Urinary bladder (tissue), 4 donors: ENCODE data around the gene ATP2B3. TPM values are rescaled to one million over a fixed set of nuclear protein-coding genes. Genes with fewer than 3 reads are reported as not detected.

ENCODE experiments used
- DNase-seq: peaks from one replicate; pipeline ENCODE4 v3.0.0-alpha.2; 2015; ENCODE audit errors: extremely low spot score
- H3K27ac ChIP-seq: one replicate; pipeline ENCODE4 v1.5.1; 2013; ENCODE audit warnings: low read depth, mild to moderate bottlenecking, moderate library complexity
- H3K36me3 ChIP-seq: one replicate; pipeline ENCODE4 v1.6.1; 2013; ENCODE audit warnings: mild to moderate bottlenecking, moderate library complexity; ENCODE audit not compliant: insufficient read depth
- H3K4me1 ChIP-seq: one replicate; pipeline ENCODE4 v1.6.1; 2013; ENCODE audit warnings: mild to moderate bottlenecking, moderate library complexity; ENCODE audit not compliant: insufficient read depth
- H3K4me3 ChIP-seq: one replicate; pipeline ENCODE4 v1.5.1; 2013; ENCODE audit warnings: low read depth, low read length
- WGBS: extraction: QIAGEN DNeasy Blood & Tissue Kit; methylation state at CpG from one replicate; pipeline ENCODE4 v1.1.7; 2013; 5-methylcytosine and 5-hydroxymethylcytosine counted together
- polyA plus RNA-seq: library from polyadenylated mRNA; stranded (reverse); fragments of 200-250 nt; gene quantifications from one replicate; pipeline ENCODE4 v1.2.3, GENCODE V29; 2013
- total RNA-seq: library from RNA; depleted of rRNA; stranded (reverse); fragments of >200 nt; gene quantifications from one replicate; pipeline ENCODE4 v1.2.3, GENCODE V29; 2014
- donor health status: healthy with polysubstance abuse.
- donor health status: healthy.

Gene ATP2B3
- total and polyA plus RNA-seq, 2 donors: 0.10 to 0.69 TPM

DNA sequence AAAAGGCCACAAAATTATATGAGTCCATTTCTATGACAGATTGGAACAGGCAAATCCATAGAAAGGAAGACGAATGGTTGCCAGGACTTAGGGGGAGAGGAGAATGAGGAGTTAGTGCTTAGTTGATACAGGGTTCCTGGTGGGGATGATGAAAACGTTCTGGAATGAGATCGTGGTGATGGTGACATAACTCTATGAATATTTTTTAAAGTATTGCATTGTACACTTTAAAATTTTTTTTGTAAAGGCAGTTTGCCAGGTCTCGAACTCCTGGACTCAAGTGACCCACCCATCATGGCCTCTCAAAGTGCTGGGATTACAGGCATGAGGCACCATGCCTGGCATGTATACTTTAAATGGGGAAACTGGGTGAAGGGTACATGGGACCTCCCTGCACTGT lies 91.4 kb downstream of the ATP2B3 start:
- no peaks in the 10 kb centered on the region for H3K4me1 ChIP-seq
- no peak overlapping the region for H3K4me3 ChIP-seq
- no peaks in the 10 kb centered on the region for H3K36me3 ChIP-seq
- H3K27ac ChIP-seq: no peak overlapping the region
- no peak for DNase-seq
- WGBS: 56% methylated on average over 4 of the region's 4 CpGs

DNA sequence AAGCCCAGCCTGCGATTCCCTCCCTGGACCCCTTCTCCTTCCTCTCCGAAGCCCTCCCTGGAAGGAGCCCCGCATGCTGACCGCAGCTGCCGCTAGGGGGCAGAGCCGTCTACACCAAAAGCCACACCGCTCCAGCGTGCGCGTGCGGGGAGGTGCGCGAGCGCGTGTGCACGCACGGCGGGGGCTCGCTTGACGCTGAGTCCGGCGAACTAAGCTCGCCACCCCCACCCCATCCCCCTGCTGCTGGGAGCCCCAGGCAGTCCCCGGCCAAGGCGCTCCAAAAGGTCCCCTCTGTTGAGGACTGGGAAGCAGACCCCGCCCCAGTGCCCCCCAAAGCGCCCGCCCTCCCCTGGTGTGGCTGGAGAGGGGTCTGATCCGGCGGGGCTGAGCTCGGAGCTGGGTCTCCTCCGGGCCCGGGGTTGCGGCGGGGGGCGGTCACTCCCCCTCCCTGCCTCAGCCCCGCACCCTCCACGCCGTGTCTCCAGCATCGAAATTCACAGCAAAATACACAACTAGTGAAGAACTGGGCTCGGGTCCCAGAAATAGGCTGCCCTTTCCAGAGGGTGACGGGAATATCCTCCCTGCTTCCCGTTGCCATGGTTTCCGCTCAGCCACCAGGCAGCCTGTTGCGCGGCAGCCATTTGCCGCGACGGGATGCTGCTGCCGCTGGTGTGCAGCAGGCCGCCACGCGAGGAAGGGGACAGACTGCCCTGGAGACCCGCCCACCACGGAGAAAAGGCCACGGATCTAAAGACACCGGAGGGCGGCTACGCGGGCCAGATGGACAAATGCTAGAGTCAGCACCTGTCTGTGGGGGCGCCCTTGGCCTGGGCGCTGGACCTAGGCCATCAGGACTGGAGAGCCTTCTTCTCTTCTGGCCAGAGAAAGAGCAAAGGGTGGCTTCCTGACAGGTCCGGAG lies 92.7 kb downstream of the ATP2B3 start:
- H3K36me3 ChIP-seq: no peaks in the 10 kb centered on the region
- peak overlapping the region; percentile 42 for H3K4me3 ChIP-seq
- DNase-seq: peak; percentile 50
- no peak overlapping the region for H3K27ac ChIP-seq
- WGBS: 2% methylated on average over 63 of the region's 63 CpGs
- H3K4me1 ChIP-seq: no peaks in the 10 kb centered on the region

DNA sequence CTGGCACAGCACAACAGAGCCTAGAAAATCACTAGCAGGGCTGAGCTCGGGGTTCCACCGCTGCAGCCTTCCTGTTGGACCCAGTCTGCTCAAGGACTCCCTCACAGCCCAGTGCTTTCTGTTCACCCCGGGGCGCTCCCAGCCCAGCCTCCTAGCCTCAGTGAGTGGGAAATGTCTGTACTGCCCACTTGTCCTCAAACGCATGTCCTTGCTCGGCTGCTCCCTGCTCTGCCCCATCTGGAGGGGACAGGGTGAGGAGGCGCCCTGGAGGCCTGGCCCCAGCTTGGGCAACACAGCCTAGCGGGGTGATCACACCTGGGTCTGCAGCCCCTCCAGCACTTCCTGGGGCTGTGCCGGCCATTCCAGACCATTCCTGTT lies 93.4 kb downstream of the ATP2B3 start:
- no peaks in the 10 kb centered on the region for H3K36me3 ChIP-seq
- 80% methylated on average over 9 of the region's 9 CpGs for WGBS
- H3K27ac ChIP-seq: no peak overlapping the region
- H3K4me1 ChIP-seq: no peaks in the 10 kb centered on the region
- no peak overlapping the region for H3K4me3 ChIP-seq
- no peak for DNase-seq

DNA sequence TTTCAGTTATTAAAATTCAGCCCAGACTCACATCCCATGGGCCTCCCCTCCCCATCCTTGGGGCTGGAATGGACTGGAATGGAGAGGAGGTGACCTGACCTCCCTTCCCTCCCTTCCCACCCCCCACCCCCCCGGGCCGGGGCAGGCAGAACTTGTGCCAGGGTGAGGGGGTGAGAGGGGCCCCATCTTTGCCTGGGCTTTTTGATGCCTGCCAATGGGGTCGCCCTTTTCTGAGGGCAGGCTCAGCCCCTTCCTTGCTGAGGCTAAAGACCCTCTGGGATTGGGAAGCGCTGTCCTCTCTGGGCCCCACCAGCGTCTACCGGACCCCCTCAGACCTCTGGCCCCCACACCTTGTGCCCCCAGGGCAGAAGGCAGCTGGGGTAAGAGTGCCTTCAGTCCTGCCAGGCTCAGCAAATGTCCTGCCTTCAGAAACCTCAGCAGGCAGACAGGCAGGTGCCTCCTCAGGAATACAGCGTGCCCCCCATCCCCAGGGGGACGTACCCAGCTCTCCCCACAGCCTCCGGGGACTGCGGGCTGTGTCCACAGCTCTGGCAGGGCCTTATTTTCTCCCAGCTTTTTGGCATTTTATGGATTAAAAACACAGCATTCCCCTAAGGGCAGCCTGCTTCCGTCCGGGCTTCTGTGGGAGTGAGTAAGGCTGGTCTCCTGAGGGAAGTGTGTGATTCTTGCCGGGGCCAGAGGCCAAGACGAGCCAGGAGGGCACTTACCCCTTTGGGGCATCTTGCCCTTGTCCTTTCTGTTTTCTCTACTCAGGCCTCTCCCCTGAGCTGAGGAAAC lies 94.1 kb downstream of the ATP2B3 start:
- H3K4me1 ChIP-seq: no peaks in the 10 kb centered on the region
- no peak overlapping the region for H3K4me3 ChIP-seq
- no peak for DNase-seq
- WGBS: 73% methylated on average over 14 of the region's 14 CpGs
- H3K27ac ChIP-seq: no peak overlapping the region
- H3K36me3 ChIP-seq: no peaks in the 10 kb centered on the region

DNA sequence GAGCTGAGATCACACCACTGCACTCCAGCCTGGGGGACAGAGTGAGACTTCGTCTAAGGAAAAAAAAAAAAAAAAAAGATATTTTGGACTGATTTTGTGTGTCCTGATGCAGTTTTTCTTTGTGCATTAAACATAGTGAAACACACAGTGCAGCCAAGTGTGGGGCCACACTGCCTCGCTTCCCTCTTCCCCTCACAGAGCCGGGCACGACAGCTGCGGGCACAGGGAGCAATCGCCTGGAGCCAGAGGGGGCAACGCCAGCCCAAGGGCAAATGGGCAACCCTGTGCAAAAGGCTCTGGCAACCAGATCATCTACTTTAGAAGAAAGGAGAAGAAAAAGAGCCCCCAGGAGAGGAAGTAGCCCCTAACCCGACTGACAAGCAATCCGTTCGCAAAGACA lies 95.0 kb downstream of the ATP2B3 start:
- Histone ChIP-seq H3K36me3 (no peaks in the 10 kb centered on the region), H3K4me3 (no peak overlapping the region), H3K4me1 (no peaks in the 10 kb centered on the region), H3K27ac (no peak overlapping the region)
- DNase-seq: no peak
- WGBS: 83% methylated on average over 10 of the region's 10 CpGs

DNA sequence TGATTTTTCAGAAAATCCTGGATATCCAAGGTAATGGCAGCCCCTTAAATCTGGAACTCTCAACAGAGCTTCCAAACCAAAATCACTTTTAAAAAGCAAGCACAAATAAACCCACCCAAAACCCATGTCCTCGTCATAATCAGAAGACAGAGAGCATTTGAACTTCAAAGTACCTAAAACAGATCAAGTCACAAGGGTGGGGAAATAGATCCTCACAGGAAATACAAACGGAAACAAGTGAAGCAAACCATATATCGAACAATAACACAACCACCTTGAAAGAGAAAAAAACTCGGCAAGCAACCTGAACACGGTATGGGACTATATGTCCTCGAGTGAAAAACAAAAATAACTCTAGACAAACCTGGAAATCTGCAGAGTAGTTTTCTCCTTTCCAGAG lies 97.4 kb downstream of the ATP2B3 start:
- Histone ChIP-seq H3K36me3 (no peaks in the 10 kb centered on the region), H3K4me1 (no peaks in the 10 kb centered on the region), H3K27ac (no peak overlapping the region), H3K4me3 (no peak overlapping the region)
- WGBS: 66% methylated on average over 6 of the region's 6 CpGs
- no peak for DNase-seq

DNA sequence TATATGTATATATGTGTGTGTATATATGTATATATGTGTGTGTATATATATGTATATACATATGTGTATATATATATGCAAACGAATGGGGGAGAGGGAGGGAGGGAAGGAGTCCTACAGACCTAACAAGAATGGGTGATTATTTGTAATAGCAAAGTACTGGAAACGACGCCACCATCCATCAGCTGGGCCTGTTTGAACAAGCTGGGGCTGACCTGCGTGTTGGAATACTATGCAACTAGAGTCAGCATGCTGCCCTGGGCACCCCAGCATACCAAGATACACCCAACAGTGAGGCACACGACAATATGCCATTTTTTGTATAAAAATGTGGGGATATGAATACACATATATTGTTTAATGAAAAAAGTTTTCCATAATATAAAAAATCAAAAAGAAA lies 103.1 kb downstream of the ATP2B3 start:
- Histone ChIP-seq H3K36me3 (no peaks in the 10 kb centered on the region), H3K4me1 (no peaks in the 10 kb centered on the region), H3K4me3 (no peak overlapping the region), H3K27ac (no peak overlapping the region)
- 81% methylated on average over 5 of the region's 5 CpGs for WGBS
- no peak for DNase-seq

DNA sequence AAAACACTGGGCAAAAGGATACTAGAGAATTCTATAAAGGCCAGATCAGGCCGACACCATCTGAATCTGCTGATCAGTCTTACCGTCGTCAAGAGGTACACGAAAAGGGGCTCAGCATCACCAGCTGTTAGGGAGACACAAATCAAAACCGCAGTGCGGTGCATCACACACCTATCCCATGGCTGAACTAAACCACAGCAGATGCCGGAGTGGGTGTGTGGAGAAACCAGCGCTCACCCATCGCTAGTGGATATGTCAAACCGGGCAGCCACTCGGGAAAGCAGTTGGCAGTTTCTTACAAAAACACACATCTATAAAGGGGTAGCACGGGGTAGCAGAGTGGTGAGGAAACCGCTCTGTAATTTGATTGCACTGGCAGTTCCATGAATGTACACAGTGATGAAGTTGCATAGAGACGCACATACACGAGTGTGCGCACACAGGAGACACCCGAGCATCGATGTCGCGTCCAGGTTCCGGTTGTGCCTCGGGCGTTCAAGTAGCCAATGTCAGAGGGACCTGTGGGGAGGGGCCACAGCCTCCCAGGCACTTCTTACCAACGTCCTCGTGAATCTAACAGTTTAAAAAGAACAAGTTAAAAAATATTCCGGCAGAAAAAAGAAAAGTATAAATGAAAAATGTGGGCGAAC lies 104.6 kb downstream of the ATP2B3 start:
- no peak overlapping the region for H3K27ac ChIP-seq
- no peak for DNase-seq
- H3K4me3 ChIP-seq: no peak overlapping the region
- H3K4me1 ChIP-seq: no peaks in the 10 kb centered on the region
- H3K36me3 ChIP-seq: no peaks in the 10 kb centered on the region
- WGBS: 90% methylated on average over 27 of the region's 27 CpGs

DNA sequence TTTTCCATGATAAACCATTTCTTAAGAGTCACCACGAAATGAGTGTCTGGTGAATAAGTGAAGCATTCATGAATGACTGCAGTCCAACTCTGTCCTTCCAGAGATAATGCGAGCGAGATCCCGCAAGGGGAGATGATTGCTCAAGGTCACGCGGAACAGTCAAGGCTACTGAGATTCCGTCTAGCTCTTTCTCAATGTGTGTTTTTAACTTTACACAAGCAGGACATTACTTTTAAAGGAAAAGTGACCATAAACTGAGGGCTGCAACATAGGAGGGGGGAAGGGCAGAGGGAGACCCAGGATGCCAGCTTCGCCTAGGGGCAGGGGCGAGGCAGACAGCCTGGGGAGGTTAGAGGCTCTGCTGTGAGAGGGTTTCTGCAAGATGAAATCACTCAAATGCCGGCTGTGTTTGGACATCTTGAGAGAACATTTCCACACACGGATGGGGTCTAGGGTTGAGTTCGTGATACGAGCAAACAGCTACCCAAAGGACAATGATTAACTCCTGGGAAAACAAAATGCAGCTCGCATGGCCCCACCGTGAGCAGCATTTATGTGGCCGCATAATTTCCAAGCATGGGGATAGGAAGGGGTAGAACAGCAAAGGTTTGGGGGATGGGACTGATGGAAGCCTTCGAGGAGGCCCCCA lies 105.3 kb downstream of the ATP2B3 start:
- no peak overlapping the region for H3K27ac ChIP-seq
- DNase-seq: no peak
- no peak overlapping the region for H3K4me3 ChIP-seq
- H3K36me3 ChIP-seq: no peaks in the 10 kb centered on the region
- WGBS: 59% methylated on average over 17 of the region's 17 CpGs
- H3K4me1 ChIP-seq: no peaks in the 10 kb centered on the region

DNA sequence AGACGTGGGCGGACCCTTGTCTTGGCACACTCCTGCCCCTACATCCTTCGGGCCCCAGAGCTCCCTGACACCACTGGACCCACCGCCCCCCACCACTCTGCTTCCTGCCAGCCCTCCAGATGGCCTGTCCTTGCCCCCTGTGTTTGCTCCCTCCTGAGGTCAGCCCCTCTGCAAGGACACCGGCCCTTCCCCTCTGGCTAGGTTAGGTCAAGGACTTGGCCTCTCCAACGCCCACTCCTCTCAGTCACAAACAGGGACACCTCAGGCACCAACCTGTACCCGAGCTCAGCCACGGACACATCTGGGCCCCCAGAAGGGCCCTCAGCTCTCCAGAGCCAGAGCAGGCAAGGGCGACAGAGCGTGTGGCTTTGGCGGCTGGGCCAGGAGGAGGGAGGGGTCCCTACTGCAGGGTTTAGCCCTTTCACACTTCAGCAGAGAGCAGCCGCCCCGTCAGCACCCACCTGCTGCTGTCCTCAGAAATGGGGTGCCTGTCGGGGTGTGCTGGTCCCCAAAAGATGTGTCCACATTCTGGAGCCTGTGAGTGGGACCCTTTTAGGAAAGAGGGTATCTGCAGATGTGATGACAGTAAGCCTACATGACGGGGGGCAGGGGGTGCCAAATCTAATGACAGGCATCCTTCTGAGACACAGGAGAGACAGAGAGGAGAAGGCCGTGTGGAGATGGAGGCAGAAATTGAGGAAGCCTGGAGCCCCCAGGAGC lies 106.0 kb downstream of the ATP2B3 start:
- DNase-seq: no peak
- Histone ChIP-seq H3K36me3 (no peaks in the 10 kb centered on the region), H3K27ac (no peak overlapping the region), H3K4me1 (no peaks in the 10 kb centered on the region), H3K4me3 (no peak overlapping the region)
- WGBS: 76% methylated on average over 16 of the region's 16 CpGs

DNA sequence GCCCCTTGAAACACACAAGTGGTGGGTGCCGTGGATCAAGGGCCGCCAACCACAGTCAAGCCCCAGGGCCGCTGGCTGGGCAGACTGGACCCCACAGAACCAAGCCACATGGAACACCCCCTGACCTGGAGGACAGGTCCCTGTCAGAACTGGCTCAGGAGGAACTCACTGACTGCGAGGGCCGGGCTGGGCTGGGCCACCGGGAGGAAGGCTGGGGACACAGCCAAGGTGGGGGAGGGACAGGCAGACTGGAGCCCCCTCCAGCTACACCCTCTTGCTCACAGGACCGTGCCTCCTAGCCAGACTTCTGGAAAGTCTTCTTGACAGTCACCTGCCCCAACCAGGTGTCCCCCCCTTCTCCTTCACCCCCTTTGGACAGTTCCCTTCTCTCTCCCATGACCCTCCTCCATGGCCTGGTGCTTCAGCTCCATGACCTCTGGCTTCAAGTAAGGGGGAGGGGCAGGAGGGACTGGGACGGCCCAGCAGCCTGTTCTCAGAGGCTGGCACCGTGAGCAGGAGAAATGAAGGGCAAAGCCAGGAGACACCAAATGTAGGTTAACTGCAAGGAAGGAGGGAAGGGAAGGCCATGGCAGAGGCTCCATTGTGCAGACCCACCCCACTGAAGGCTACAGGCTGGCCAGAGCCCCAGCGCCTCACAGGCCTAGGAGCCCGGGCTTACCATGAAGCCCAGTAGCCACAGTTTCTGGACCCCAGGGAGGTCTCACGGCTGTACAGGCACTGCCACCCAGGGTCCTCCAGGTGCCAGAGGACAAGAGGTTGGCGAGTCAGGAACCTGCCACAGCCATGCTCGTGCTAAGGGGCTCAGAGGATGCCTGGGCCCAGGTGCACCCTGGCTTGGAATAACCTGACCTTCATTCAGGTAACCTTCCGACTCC lies 107.0 kb downstream of the ATP2B3 start:
- no peak overlapping the region for H3K27ac ChIP-seq
- H3K36me3 ChIP-seq: no peaks in the 10 kb centered on the region
- 85% methylated on average over 15 of the region's 15 CpGs for WGBS
- H3K4me1 ChIP-seq: no peaks in the 10 kb centered on the region
- no peak for DNase-seq
- no peak overlapping the region for H3K4me3 ChIP-seq

DNA sequence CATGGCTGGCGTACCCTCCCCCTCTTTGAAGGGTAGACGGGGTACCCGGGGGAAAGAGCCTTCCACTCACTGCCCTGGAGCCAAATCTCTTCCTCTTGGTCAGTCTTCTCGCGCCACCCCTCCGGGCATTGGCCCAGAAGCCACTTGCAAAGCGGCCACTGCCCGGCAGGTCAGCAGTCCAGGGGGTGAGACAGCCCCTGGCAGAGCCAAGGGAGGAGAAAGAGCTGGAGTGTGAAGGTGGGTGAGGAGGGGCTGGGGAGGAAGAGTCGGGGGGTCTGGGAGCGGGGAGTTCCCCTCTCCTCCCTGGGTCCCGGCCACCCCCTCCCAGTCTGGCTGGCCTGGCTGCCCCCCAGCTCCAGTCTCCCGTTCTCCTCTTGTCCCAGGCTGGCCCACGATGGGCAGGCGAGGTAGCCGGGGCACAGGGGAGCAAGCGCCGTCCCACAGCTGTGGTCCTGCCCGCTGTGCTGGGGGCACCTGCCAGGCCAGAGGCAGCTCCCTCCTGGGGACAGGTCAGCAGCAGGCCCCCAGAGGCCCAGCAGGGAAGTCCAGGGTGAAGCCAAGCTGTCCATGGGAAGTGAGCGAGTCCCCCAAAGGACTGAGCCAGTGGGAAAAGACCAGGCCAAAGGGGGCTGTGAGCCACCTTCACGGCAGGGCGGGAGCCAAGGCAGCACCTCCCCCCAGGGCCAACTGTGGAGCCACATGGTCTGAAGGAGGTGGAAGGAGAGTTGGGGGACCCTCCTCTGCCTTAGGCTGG lies 108.0 kb downstream of the ATP2B3 start:
- H3K27ac ChIP-seq: no peak overlapping the region
- no peak overlapping the region for H3K4me3 ChIP-seq
- no peaks in the 10 kb centered on the region for H3K36me3 ChIP-seq
- DNase-seq: no peak
- 88% methylated on average over 19 of the region's 21 CpGs for WGBS
- no peaks in the 10 kb centered on the region for H3K4me1 ChIP-seq
